Measurements from ENCODE around the gene GRWD1. TPM values are rescaled to one million over a fixed set of nuclear protein-coding genes. Genes with fewer than 3 reads are reported as not detected.

The GRWD1 gene
- total RNA-seq, 2 experiments from 2014 or later, result 21.4 to 21.7 TPM

DNA sequence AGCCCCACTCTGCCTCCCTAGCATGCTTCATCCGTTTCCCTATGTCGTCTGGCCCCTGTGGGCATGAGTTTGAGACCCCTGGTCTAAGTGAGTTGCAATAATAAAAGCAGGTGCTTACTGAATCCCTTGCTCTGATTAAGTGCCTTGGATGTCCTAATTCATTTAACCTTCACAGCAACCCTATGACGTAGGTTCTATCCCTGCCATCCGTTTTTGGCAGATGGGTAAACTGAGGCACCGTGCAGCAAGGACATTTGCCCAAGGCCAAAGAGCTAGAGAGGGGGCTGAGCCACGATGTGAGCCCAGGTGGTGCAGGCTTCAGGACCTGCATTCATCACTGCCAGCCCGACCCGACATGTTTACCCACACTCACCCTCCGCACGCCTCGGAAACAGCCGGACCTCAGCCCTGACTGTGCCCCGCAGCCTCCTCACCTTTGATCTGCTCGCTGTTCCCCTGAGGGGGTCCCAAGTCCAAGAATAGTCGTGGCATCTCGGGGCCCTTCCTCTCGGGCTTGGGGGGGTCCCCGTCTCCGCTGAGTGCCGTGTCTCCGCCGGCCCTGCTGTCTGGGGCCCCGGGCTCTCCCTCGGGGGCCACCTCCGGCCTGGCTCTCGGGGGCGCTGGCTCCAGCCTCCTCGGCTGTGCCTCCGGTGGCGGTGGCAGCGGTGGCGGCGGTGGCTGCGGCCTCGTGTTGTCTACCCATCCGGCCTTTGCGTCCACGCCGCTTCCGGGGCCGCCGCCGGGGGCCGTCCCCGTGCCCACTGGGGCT, 51.4 kb downstream of the GRWD1 start:
- Mint-ChIP-seq H3K27ac (no peak overlapping the region), H3K27me3 (peaks cover 43% of the 10 kb centered on the region), H3K4me3 (no peak overlapping the region), H3K9me3 (no peaks in the 10 kb centered on the region), H3K4me1 (ENCODE audit: low read depth) (peaks cover 41% of the 10 kb centered on the region), H3K36me3 (ENCODE audit: low read depth) (no peaks in the 10 kb centered on the region)
- H3K27me3 ChIP-seq (ENCODE audit: control insufficient read depth in 1 of 2, insufficient read depth in 2 of 2, low read length in 2 of 2), result peaks cover 0 to 44% of the 10 kb centered on the region in 2 experiments
- H3K9me3 ChIP-seq (ENCODE audit: control insufficient read depth in 1 of 2, insufficient read depth in 1 of 2, low read length in 2 of 2), result peaks cover 0 to 20% of the 10 kb centered on the region in 2 experiments
- no peak overlapping the region for H3K27ac ChIP-seq (ENCODE audit: low read depth in 1 of 2, low read length in 2 of 2)
- peak in 2 of 14 experiments; percentile 5 to 8 for DNase-seq
- ATAC-seq (ENCODE audit: poor library complexity), result no peak
- intact Hi-C loops (cut with DNase I, micrococcal nuclease), result no loop called here
- ChIA-PET POLR2A (interaction anchor here (1.2 to 1.6 kb wide), 2 partner anchors 16 to 122 kb away, joined by 3 to 4 read pairs; partner anchors contain the start of genes RPL18 and SPHK2), CTCF (interaction anchor here (1.3 to 1.6 kb wide), 2 partner anchors 9 to 92 kb away, joined by 3 to 4 read pairs; no protein-coding TSS in a partner anchor)
- TF ChIP-seq, protein P1, sequence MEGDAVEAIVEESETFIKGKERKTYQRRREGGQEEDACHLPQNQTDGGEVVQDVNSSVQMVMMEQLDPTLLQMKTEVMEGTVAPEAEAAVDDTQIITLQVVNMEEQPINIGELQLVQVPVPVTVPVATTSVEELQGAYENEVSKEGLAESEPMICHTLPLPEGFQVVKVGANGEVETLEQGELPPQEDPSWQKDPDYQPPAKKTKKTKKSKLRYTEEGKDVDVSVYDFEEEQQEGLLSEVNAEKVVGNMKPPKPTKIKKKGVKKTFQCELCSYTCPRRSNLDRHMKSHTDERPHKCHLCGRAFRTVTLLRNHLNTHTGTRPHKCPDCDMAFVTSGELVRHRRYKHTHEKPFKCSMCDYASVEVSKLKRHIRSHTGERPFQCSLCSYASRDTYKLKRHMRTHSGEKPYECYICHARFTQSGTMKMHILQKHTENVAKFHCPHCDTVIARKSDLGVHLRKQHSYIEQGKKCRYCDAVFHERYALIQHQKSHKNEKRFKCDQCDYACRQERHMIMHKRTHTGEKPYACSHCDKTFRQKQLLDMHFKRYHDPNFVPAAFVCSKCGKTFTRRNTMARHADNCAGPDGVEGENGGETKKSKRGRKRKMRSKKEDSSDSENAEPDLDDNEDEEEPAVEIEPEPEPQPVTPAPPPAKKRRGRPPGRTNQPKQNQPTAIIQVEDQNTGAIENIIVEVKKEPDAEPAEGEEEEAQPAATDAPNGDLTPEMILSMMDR (IDR thresholded peaks at IDR 0.05), result no peak
- H3K4me1 ChIP-seq (ENCODE audit: insufficient read depth, low read length), result peaks cover 59% of the 10 kb centered on the region
- H3K36me3 ChIP-seq (ENCODE audit: insufficient read depth, low read length), result no peaks in the 10 kb centered on the region
- H3K4me3 ChIP-seq (ENCODE audit: low read length), result no peak overlapping the region

DNA sequence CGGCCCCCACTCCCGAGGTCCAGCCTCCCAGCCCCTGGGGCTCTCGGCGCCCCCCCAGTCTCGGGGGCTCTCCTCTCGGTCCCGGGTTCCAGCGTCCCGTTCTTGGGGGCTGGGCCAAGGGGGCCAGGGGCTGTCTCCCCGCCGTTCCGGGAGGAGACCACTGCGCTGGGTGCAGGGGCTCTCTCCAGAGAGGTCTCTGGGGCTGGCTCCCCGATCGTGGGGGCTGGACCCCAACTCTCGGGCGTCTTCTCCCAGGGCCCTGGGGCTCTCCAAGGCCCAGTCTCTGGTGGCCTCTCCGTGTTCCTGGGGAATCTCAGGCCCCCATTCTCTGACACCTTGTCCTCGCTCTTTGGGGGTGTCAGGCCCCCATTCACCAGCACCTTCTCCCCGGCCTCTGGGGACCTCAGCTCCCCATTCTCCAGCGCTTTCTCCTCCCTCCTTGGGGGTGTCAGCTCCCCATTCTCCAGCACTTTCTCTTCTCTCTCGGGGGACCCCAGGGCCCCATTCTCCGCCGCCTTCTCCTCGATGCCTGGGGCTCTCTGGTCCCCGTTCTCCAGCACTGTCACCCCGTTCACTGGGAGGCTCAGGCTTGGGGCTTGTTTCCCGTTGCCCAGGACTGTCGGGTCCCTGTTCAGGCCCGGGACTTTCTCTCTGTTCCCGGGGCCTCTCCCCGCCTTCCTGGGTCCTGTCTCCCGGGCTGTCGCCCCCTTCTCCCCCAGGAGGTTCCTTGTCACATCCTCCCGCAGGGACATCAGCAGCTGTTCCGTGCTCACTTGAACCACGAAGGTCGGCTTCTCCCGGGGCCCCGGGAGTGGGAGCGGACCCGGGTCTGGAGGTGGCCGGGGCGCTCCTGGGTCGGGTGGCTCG, 52.2 kb downstream of the GRWD1 start:
- H3K4me1 ChIP-seq (ENCODE audit: insufficient read depth, low read length), result peaks cover 56% of the 10 kb centered on the region
- peak overlapping the region; percentile 15 for H3K4me3 Mint-ChIP-seq
- peaks cover 0 to 36% of the 10 kb centered on the region in 2 experiments for H3K27me3 ChIP-seq (ENCODE audit: control insufficient read depth in 1 of 2, insufficient read depth in 2 of 2, low read length in 2 of 2)
- H3K4me1 Mint-ChIP-seq (ENCODE audit: low read depth), result peaks cover 38% of the 10 kb centered on the region
- H3K27ac ChIP-seq (ENCODE audit: low read depth in 1 of 2, low read length in 2 of 2), result no peak overlapping the region
- ChIA-PET POLR2A (no interaction called here), CTCF (no interaction called here)
- no peaks in the 10 kb centered on the region for H3K36me3 Mint-ChIP-seq (ENCODE audit: low read depth)
- intact Hi-C loops (cut with DNase I, micrococcal nuclease), result no loop called here
- no peak overlapping the region for H3K27ac Mint-ChIP-seq
- no peaks in the 10 kb centered on the region for H3K9me3 Mint-ChIP-seq
- peaks cover 0 to 14% of the 10 kb centered on the region in 2 experiments for H3K9me3 ChIP-seq (ENCODE audit: control insufficient read depth in 1 of 2, insufficient read depth in 1 of 2, low read length in 2 of 2)
- H3K27me3 Mint-ChIP-seq, result peaks cover 35% of the 10 kb centered on the region
- H3K4me3 ChIP-seq (ENCODE audit: low read length), result no peak overlapping the region
- TF ChIP-seq, protein P1 (IDR thresholded peaks at IDR 0.05), result no peak
- ATAC-seq (ENCODE audit: poor library complexity) (no peak), DNase-seq (peak in 1 of 14 experiments; percentile 41)
- H3K36me3 ChIP-seq (ENCODE audit: insufficient read depth, low read length), result no peaks in the 10 kb centered on the region

DNA sequence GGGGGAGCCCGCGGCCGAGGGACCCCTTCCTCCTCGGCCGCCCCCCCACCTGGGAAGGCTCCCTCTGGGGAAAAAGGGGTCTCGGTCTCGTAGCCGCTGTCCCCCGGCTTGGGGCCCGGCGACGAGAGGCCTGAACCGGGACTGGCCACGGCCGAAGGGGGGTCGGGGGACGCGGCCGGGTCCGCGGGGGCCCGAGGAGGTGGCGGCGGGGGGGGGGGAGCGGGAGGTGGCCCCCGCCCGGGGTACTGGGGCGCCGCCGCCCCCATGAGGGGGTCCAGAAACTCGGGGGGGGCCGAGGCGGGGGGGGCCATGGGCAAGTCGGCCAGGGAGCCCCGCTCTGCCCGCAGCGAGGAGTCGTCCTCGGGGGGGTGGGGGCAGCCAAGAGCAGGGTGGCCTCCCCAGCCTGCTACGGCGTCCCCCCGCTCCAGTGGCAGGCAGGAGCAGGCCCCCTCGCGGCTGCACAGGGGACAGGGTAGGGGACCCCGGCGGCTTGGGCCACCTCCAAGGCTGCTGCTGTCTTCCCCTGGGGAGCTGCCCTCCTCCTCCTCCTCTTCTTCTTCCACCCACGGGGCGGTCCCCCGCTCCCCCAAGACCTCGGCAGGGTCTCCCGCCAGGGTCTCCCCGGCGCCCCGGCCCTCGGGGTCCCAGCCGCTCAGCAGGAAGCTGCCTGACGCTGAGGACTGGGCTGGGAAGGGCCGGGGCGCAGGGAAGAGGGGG, 53.0 kb downstream of the GRWD1 start:
- Histone ChIP-seq H3K9me3 (ENCODE audit: control insufficient read depth in 1 of 2, insufficient read depth in 1 of 2, low read length in 2 of 2) (peaks cover 0 to 14% of the 10 kb centered on the region in 2 experiments), H3K36me3 (ENCODE audit: insufficient read depth, low read length) (no peaks in the 10 kb centered on the region), H3K27ac (ENCODE audit: low read depth in 1 of 2, low read length in 2 of 2) (no peak overlapping the region), H3K4me1 (ENCODE audit: insufficient read depth, low read length) (peaks cover 51% of the 10 kb centered on the region), H3K4me3 (ENCODE audit: low read length) (no peak overlapping the region), H3K27me3 (ENCODE audit: control insufficient read depth in 1 of 2, insufficient read depth in 2 of 2, low read length in 2 of 2) (peaks cover 0 to 36% of the 10 kb centered on the region in 2 experiments)
- TF ChIP-seq, protein P1 (IDR thresholded peaks at IDR 0.05), result no peak
- ATAC-seq (ENCODE audit: poor library complexity) (no peak), DNase-seq (peak in 2 of 14 experiments; percentile 19 to 39)
- ChIA-PET CTCF (no interaction called here), POLR2A (no interaction called here)
- Mint-ChIP-seq H3K27ac (no peak overlapping the region), H3K36me3 (ENCODE audit: low read depth) (no peaks in the 10 kb centered on the region), H3K4me3 (no peak overlapping the region), H3K9me3 (no peaks in the 10 kb centered on the region), H3K27me3 (peaks cover 31% of the 10 kb centered on the region), H3K4me1 (ENCODE audit: low read depth) (peaks cover 37% of the 10 kb centered on the region)
- intact Hi-C loops (cut with DNase I, micrococcal nuclease), result no loop called here

Measured in CD4-positive, alpha-beta T cell (primary cell).